Fibroblast of lung (primary cell): ENCODE data around the gene PDE6A. TPM values are rescaled to one million over a fixed set of nuclear protein-coding genes. Genes with fewer than 3 reads are reported as not detected.

ENCODE experiments used
- DNase-seq, 2 donors: peaks; one replicate each; pipeline versions ENCODE4 v3.0.0 to v3.0.0-alpha.2; 2010; ENCODE audit warnings: low read depth in 2 of 2
- H2AFZ ChIP-seq: 2 replicates; pipeline ENCODE4 v1.5.1; 2012; ENCODE audit warnings: low read length, control low read depth, inconsistent platforms
- H3K27ac ChIP-seq: 2 replicates; pipeline ENCODE4 v1.5.1; 2011; ENCODE audit warnings: low read length, control low read depth; ENCODE audit not compliant: insufficient read depth
- H3K27me3 ChIP-seq: 2 replicates; pipeline ENCODE4 v1.5.1; 2011; ENCODE audit warnings: mild to moderate bottlenecking, low read length; ENCODE audit not compliant: control insufficient read depth, insufficient read depth
- H3K36me3 ChIP-seq: 2 replicates; pipeline ENCODE4 v1.5.1; 2011; ENCODE audit warnings: low read length; ENCODE audit not compliant: control insufficient read depth, insufficient read depth
- H3K4me1 ChIP-seq: 2 replicates; pipeline ENCODE4 v1.5.1; 2011; ENCODE audit warnings: low read length; ENCODE audit not compliant: control insufficient read depth, insufficient read depth; ENCODE audit errors: extremely low read depth
- H3K4me2 ChIP-seq: 2 replicates; pipeline ENCODE4 v1.5.1; 2011; ENCODE audit warnings: low read length, control low read depth; ENCODE audit not compliant: insufficient read depth; ENCODE audit errors: extremely low read depth
- H3K4me3 ChIP-seq, 4 experiments: fragments of 200-600 bp in 1 of 4; sonication (generic) in 1 of 4; replicated peaks in 1 of 4; 2 replicates each; pipeline ENCODE4 v1.5.1; 2011 to 2016; ENCODE audit warnings: low read length in 4 of 4, low read depth in 3 of 4, mild to moderate bottlenecking in 3 of 4, control low read depth in 2 of 4, inconsistent platforms in 1 of 4, mixed read lengths in 1 of 4; ENCODE audit not compliant: insufficient read depth in 1 of 4; ENCODE audit errors: control extremely low read depth in 1 of 4
- H3K79me2 ChIP-seq: 2 replicates; pipeline ENCODE4 v1.5.1; 2012; ENCODE audit warnings: mild to moderate bottlenecking, low read length, inconsistent platforms; ENCODE audit not compliant: control insufficient read depth, insufficient read depth
- H3K9ac ChIP-seq: 2 replicates; pipeline ENCODE4 v1.5.1; 2011; ENCODE audit warnings: mild to moderate bottlenecking, low read length, control low read depth; ENCODE audit not compliant: insufficient read depth
- H3K9me3 ChIP-seq: 2 replicates; pipeline ENCODE4 v1.5.1; 2012; ENCODE audit warnings: low read depth, low read length; ENCODE audit not compliant: control insufficient read depth, insufficient read depth
- H4K20me1 ChIP-seq: 2 replicates; pipeline ENCODE4 v1.5.1; 2011; ENCODE audit warnings: low read length; ENCODE audit not compliant: control insufficient read depth, insufficient read depth; ENCODE audit errors: extremely low read depth
- EZH2 ChIP-seq: IDR thresholded peaks from 2 replicates; pipeline ENCODE4 v1.5.1; 2012; ENCODE audit warnings: low read length, control low read depth, mild to moderate bottlenecking; ENCODE audit errors: missing control alignments
- polyA plus RNA-seq, 2 donors: library from polyadenylated mRNA; depleted of rRNA in 1 of 2; stranded (reverse) in 1 of 2; unstranded in 1 of 2; fragments of >200 nt; gene quantifications; 2 replicates each; pipeline ENCODE4 v1.2.1, GENCODE V29; 2011 to 2012; ENCODE audit warnings: missing spikeins in 1 of 2
- total RNA-seq: library from RNA; depleted of rRNA; stranded (reverse); fragments of >200 nt; gene quantifications from 2 replicates; pipeline ENCODE4 v1.2.1, GENCODE V29; 2014
- TF ChIP-seq, protein P1 (sequence below), 2 donors: IDR thresholded peaks in 1 of 2; conservative IDR thresholded peaks in 1 of 2; 1 replicate in 1 of 2; 2 replicates in 1 of 2; pipeline ENCODE4 v1.5.1; 2011 to 2012; ENCODE audit warnings: low read length in 2 of 2, control low read depth in 1 of 2, inconsistent platforms in 1 of 2, low read depth in 1 of 2, mild to moderate bottlenecking in 1 of 2

The PDE6A gene
- total and polyA plus RNA-seq, 2 donors (not counting 1 experiment from before 2014, with no cell fraction given) = under 0.01 TPM; not detected in 1

- DNase-seq = no peak
- peaks cover 34% of the 10 kb centered on the region for H3K27me3 ChIP-seq
- no peaks in the 10 kb centered on the region for H3K79me2 ChIP-seq
- H3K9ac ChIP-seq = no peak overlapping the region
- no peak overlapping the region for H3K4me2 ChIP-seq
- H2AFZ ChIP-seq = no peak overlapping the region
- H3K4me3 ChIP-seq = no peak overlapping the region
- H3K9me3 ChIP-seq = no peaks in the 10 kb centered on the region
- no peaks in the 10 kb centered on the region for H3K4me1 ChIP-seq
- H3K27ac ChIP-seq = no peak overlapping the region
- no peaks in the 10 kb centered on the region for H4K20me1 ChIP-seq
- H3K36me3 ChIP-seq = no peaks in the 10 kb centered on the region
- TF ChIP-seq, protein P1, sequence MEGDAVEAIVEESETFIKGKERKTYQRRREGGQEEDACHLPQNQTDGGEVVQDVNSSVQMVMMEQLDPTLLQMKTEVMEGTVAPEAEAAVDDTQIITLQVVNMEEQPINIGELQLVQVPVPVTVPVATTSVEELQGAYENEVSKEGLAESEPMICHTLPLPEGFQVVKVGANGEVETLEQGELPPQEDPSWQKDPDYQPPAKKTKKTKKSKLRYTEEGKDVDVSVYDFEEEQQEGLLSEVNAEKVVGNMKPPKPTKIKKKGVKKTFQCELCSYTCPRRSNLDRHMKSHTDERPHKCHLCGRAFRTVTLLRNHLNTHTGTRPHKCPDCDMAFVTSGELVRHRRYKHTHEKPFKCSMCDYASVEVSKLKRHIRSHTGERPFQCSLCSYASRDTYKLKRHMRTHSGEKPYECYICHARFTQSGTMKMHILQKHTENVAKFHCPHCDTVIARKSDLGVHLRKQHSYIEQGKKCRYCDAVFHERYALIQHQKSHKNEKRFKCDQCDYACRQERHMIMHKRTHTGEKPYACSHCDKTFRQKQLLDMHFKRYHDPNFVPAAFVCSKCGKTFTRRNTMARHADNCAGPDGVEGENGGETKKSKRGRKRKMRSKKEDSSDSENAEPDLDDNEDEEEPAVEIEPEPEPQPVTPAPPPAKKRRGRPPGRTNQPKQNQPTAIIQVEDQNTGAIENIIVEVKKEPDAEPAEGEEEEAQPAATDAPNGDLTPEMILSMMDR (conservative IDR thresholded peaks at IDR 0.05 in 1 of 2, IDR thresholded peaks at IDR 0.05 in 1 of 2; ENCODE audit: low read depth in 1 of 2, low read length in 2 of 2) = no peak
- TF ChIP-seq EZH2 = no peak
Observed at GRCh38 chr5:149869411-149869821, 75.2 kb downstream of the PDE6A start.

DNA sequence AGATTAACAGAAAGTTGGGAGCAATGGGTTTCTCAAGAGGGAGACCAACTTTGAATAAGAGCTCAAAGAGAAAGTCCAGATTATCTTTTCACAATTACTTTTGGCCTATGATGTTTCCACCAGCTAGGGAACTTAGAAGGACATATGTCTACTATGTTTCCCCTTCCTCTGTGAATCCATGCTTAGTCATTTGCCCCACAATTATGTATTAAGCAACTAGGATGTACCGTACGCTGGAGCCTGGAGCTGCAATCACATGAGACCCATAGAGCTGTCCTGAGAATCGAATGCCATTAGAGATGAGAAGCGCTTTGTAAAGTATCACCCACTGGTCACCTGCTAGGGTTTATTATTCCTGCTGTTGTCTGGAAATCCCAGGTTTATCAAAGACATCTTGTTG is 78.8 kb downstream of the PDE6A start:
- H3K9me3 ChIP-seq = no peaks in the 10 kb centered on the region
- H3K4me3 ChIP-seq = no peak overlapping the region
- DNase-seq = no peak
- peaks cover 22% of the 10 kb centered on the region for H3K27me3 ChIP-seq
- H2AFZ ChIP-seq = no peak overlapping the region
- H3K27ac ChIP-seq = no peak overlapping the region
- H3K4me2 ChIP-seq = no peak overlapping the region
- H4K20me1 ChIP-seq = no peaks in the 10 kb centered on the region
- no peaks in the 10 kb centered on the region for H3K79me2 ChIP-seq
- H3K36me3 ChIP-seq = no peaks in the 10 kb centered on the region
- no peak overlapping the region for H3K9ac ChIP-seq
- no peaks in the 10 kb centered on the region for H3K4me1 ChIP-seq
- TF ChIP-seq EZH2 = no peak
- TF ChIP-seq, protein P1 (conservative IDR thresholded peaks at IDR 0.05 in 1 of 2, IDR thresholded peaks at IDR 0.05 in 1 of 2; ENCODE audit: low read depth in 1 of 2, low read length in 2 of 2) = no peak

GRCh38 chr5:149863830-149864229 is 80.8 kb downstream of the PDE6A start:
- TF ChIP-seq, protein P1 (conservative IDR thresholded peaks at IDR 0.05 in 1 of 2, IDR thresholded peaks at IDR 0.05 in 1 of 2; ENCODE audit: low read depth in 1 of 2, low read length in 2 of 2) = no peak
- TF ChIP-seq EZH2 = no peak
- no peaks in the 10 kb centered on the region for H3K4me1 ChIP-seq
- peaks cover 22% of the 10 kb centered on the region for H3K27me3 ChIP-seq
- no peak overlapping the region for H2AFZ ChIP-seq
- H3K4me2 ChIP-seq = no peak overlapping the region
- no peak overlapping the region for H3K9ac ChIP-seq
- no peak overlapping the region for H3K27ac ChIP-seq
- DNase-seq = no peak
- no peak overlapping the region for H3K4me3 ChIP-seq
- H3K36me3 ChIP-seq = no peaks in the 10 kb centered on the region
- no peaks in the 10 kb centered on the region for H4K20me1 ChIP-seq
- no peaks in the 10 kb centered on the region for H3K79me2 ChIP-seq
- no peaks in the 10 kb centered on the region for H3K9me3 ChIP-seq
